ENCODE results near the gene NCBP2L.
"Not testable (repeated sequence)": the region's sequence is repeated elsewhere in the genome, so short reads cannot be mapped to it uniquely, and the experiment has no call there.

The NCBP2L gene

DNA sequence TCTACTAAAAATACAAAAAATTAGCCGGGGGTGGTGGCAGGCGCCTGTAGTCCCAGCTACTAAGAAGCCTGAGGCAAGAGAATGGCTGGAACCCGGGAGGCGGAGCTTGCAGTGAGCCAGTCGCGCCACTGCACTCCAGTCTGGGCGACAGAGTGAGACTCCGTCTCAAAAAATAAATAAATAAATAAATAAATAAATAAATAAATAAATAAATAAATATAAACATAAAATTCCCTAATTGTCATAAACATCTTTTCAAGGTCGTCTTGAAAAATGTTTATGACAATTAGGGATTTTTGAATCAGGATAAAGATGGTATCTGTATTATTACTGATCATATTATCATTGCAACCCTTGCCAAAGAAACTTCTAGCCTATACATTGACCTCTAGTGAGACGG is 32.5 kb downstream of the NCBP2L start:
- DNase-seq (ENCODE audit: low read depth in 3 of 3) = not testable (repeated sequence)

DNA sequence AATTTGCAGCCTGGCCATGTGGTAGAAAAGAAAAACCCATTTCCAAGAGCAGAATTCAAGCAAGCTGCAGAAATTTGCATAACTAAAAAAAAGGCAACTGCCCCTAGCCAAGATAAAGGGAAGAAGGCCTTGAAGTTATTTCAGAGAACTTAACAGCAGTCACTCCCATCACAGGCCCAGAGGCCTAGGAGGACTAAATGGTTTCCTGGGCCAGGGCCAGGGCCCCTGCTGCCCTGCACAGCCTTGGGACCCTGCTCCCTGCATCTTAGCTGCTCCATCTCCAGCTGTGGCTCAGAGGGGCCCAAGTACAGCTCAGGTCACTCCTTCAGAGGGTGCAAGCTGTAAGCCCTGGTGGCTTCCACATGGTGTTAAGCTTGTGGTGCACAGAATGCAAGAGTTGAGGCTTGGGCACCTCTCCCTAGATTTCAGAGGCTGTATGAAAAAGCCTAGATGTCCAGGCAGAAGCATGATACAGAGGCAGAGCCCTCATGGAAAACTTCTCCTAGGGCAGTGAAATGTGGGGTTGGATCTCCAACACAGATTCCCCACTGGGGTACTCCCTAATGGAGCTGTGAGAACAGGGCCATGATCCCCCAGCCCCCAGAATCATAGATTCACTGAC is 41.5 kb downstream of the NCBP2L start:
- DNase-seq (ENCODE audit: low read depth in 3 of 3) = no peak

DNA sequence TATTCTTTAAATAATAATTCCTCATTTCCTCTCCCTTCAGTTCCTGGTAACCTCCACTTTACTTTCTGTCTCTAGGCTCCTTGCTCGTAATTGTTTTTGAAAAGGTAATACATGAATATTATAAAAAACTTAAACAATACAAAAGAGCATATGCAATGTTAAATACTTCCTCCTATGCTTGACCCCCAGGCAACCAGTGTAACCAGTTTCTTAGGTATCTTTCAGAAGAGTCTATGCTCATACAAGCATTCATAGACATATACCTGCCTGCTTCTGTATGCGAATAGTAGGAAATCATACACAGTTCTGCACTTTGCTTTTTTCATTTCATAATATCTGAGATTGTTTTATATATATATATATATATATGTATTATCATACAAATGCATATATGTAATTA is 45.5 kb downstream of the NCBP2L start:
- DNase-seq (ENCODE audit: low read depth in 3 of 3) = no peak

DNA sequence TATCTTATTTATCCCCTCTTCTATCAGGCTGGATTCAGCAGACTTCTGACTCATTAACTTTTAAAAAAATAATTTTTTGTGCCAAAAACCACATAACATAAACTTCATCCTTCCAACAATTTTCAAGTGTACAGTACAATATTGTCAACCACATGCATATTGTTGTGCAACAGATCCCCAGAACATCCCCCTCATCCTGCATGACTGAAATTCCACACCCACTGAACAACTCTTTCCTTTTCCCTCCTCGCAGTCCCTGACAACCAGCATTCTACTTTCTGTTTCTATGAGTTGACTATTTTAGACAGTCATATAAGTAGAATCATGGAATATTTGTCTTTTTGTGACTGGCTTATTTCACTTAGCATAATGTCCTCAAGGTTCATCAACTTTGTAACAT is 45.9 kb downstream of the NCBP2L start:
- DNase-seq (ENCODE audit: low read depth in 3 of 3) = no peak

DNA sequence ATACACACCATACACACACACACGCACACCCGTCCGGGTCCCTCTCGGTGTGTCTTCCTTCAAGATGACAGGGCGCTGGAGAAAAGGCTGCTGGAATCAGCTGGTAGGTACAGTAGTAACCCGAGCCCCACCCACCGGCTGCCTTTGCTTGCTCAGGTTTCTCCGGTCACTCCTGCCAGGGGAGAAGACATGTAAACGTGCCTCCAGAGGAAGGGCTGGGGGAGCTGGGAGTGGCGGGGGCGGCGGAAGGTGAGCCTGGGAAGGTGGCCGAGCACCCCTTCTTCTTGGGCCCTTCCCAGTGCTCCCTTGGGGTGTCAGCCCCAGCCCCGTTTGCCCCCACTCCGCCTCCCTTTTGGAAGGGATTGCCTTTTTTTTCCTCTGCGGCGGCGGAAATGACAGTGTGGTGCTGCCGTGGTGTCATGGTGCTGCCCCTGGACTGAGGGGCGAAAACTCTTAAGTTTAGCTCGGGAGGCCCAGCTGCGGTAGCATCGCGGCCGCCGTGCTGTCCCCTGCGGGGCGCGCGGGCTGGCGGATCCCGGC is 48.2 kb downstream of the NCBP2L start, which contains the start of gene MID2:
Gene MID2, plus strand, starts transcription at position 169 of the 540 bp plus-strand sequence. CDS start 561 bp downstream, outside the sequence.
- peak; percentile 7 to 51 (median 13) for DNase-seq (ENCODE audit: low read depth in 3 of 3)

DNA sequence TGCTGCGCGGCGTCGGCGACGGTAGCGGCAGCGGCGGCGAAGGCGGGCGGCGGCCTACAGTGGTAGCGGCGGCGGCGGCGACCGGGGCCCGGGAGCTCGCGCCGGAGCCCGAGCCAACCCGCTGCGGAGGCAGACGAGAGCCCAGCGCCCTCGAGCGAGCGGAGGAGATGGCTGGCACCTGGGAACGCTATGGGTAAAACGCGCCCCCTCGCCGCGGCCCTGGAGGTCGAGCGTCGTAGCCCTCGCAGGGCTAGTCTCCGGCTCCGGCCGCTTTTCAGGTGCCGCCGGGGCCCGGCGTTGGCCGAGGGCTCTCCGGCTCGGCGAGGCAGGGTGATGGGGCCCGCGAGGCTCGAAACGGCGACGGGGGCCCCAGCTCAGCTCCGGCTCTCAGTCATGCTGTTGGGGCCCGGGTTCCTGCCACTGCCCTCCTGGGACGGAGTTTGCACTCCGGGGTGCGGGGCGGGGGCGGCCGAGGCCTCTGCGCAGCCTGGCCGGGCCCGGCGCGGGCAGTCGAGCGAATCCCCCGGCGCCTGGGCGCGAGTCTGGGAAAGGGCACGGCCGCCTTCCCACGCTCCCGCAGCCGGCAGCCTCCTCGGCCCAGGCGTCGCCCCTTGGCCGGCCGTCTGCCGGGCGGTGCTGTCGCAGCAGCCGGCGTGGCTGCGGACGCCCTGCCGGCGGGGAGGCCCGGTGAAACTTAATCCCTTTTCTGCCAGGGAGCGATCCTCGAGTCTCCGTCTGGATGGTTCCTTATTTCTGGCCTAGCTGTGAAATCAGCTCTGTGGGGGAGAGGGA is 48.9 kb downstream of the NCBP2L start:
- peak; percentile 2 to 22 (median 4) for DNase-seq (ENCODE audit: low read depth in 3 of 3)

DNA sequence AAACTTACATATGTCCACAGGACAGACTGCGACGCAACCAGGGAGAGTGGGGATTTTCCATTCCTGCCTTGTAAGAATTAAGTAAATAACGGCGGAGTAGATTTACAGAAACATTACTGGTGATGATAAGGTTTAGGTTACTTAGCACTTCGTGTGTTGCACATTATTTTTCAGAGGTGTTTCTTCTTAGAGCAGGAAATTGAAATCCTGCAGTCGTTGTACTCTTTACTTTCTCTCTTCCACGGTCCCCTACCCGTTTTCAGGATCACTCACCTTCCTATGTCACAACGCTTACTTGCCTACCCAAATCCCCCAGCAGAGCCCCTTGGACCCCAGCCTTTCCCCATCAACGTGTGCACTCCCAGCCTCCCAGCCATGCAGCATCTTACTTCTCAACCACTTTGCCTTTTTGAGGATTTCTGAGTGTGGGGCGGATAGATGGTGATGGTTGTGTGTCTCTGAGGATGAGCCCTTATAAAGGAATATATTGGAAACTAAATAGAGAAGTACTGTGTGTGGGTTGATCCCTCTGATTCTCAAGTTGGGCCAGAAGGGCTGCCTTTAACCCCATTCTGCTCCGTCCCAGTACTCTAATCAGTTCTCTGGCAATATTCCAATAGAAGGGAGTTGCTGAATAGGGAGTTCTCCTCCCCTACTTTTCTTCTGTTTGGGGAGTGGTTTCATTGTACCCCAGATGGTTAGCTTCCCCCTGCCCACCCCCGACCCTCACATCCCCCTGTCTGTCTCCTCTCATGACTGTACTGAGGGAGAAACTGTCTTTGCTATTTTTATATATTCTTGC is 49.7 kb downstream of the NCBP2L start:
- DNase-seq (ENCODE audit: low read depth in 3 of 3) = no peak

DNA sequence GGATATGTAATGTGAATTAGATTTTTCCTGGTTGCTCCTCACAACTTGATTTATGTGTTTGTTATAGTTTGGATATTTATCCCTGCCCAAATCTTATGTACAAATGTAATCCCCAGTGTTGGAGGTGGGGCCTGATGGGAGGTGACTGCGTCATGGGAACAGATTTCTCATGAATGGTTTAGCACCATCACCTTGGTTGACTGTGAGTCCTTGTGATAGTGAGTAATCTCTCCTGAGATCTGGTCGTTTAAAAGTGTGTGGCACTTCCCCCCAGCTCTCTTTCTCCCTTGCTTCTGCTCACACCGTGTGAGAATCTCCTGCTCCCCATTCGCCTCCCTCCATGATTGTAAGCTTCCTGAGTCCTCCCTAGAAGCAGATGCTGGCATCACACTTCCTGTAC is 50.3 kb downstream of the NCBP2L start:
- no peak for DNase-seq (ENCODE audit: low read depth in 3 of 3)

DNA sequence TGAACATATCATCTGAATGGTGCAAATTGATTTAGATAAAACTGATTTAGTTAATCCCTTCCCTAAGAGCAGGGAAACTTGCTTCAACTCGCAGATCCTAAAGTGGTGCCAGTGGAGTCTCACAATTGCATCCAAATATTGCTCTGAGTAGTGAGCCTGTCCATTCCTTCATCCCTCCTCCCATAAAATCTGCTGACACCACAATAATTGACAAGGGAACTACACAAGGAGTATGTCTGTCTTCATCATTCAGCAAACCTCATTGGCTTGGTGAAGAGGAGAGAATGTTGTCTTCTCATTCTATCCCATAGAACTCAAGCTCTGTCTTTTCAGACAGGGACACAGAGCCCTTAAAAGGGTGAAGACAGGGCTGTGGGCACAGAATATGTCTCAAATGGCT is 52.3 kb downstream of the NCBP2L start:
- no peak for DNase-seq (ENCODE audit: low read depth in 3 of 3)

DNA sequence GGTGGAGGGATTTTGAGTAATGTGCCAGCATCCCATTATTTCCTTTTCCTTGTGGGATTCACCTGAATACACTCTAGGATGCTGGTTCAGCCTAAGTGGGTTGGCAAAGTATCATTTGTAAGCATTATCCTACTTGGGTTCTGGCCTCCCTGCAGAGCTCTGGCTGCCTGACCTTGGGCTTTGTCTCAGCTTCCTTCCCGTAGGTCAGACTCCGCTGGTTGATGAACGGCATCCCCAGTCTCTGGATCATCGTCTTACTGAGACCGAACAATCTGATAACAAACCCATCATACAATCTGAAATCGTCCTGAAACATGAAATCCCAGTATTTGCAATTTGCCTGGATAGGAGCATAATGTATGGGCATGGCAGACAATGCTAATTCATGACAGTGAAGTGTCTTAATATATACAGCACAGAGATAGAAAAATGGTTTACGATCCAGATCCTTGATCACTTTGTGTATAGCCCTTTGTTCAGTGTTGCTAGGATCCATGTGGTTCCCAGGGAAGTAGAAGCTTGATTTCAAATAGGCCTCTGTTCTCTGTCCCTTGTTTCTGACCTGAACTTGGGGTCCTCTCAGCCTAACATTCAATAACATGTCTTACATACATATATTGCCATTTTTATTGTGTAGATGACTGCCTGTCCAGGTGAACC is 53.7 kb downstream of the NCBP2L start:
- no peak for DNase-seq (ENCODE audit: low read depth in 3 of 3)

DNA sequence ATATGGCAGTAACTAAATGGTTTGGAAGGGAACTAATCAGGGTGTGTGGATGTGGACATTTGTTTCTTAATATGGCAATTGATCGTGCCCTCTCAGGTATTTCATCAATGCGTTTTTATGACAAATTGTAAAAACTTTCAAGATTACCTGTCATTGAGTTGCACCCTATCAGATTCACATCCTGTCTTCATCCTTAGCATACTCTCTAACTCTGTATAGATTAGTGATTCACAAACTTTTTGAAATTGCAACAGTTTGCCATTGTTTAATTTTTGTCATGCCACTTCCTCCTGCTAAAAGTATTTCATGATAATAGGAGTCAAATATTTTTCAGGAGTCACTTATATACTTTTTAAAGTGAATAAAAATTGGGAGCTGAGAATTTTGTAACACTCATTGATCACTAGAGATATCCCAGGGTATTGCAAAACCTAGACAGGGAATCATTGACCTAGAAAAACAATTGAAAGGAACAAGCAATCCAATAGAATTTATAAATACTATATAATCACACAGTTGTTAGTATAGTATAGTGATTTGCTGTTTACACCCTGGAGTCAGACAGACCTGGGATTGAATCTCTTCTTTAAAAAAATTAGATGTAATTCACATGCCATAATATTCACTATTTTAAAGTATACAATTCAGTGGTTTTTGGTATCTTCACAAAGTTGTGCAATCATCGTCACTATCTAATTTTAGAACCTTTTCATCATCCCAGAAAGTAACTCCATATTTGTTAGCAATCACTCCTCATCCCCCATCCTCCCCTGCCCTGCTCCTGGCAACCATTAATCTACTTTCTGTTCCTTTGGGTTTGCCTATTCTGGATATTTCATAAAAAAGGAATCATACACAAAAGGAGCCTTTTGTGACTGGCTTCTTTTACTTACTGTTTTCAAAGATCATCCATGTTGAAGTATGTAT is 57.0 kb downstream of the NCBP2L start:
- DNase-seq (ENCODE audit: low read depth in 3 of 3) = no peak

DNA sequence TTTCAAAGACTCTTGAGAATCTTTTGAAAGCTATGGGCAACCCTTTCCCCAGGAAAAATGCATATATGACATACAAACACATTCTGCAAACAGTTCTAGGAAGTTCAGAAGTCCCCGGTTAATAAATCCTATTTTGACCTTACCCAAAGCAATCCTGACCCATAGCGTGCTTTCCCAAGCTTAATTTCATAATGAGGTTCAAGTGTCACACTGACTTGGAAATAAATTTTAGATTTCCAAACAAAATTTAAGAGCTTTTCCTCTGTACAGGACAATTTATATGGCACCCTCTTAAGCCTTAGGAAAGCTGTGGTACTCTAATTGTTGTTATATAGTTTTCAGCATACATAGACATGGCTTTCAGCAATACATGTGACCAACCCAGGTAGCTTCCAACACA is 59.4 kb downstream of the NCBP2L start:
- DNase-seq (ENCODE audit: low read depth in 3 of 3) = no peak

DNA sequence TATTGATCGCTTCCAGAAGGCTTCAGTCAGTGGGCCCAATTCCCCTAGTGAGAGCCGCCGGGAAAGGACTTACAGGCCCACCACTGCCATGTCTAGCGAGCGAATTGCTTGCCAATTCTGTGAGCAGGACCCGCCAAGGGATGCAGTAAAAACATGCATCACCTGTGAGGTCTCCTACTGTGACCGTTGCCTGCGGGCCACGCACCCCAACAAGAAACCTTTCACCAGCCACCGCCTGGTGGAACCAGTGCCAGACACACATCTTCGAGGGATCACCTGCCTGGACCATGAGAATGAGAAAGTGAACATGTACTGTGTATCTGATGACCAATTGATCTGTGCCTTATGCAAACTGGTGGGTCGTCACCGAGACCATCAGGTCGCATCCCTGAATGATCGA is 63.4 kb downstream of the NCBP2L start:
- no peak for DNase-seq (ENCODE audit: low read depth in 3 of 3)

DNA sequence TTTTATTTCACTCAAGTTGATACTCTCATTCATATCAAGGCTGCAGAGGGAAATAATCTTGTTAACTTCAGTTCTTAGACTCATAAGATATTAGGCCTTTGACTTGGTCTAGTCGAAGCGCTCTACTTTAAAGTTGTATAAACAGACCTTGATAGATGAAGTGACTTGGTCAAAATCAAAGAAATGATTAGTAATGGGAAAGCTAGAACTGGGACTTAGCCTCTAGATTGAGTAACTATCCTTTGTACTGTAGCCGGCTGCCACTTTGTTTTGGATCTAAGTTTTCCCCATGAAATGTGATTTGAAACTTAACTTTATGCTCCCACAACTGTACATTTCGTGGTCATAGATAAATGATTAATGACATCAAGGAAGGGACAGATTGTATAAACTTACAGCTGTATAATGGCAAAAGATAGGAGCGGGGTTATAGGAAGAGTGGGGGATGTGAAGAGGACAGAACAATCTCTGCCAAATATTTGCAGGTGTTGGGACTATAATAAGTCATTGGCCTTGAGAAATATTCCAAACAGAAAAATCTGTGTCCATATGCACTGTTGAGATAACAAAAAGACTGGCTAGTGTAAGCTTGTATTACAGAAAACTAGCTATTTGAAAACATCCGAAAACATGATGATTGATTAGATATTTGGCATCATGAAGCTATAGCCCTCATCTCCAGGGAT is 65.3 kb downstream of the NCBP2L start:
- DNase-seq (ENCODE audit: low read depth in 3 of 3) = no peak
